Stomach (tissue), 9 donors: Measurements from ENCODE around the gene DPYSL5. TPM values are rescaled to one million over a fixed set of nuclear protein-coding genes. Genes with fewer than 3 reads are reported as not detected.

Experiments used
- DNase-seq, 2 donors: peaks; one replicate each; pipeline versions ENCODE4 v3.0.0 to v3.0.0-alpha.2; 2013 to 2019
- H3K27ac ChIP-seq, 5 donors: fragments of 200-600 bp in 4 of 5; sonication (generic) in 4 of 5; one replicate each; pipeline ENCODE4 v1.5.1; 2013 to 2019; ENCODE audit warnings: mild to moderate bottlenecking in 1 of 5, moderate library complexity in 1 of 5
- H3K27me3 ChIP-seq, 3 donors: fragments of 200-600 bp; sonication (generic); one replicate each; pipeline ENCODE4 v1.5.1; 2017 to 2019; ENCODE audit warnings: mixed run types in 1 of 3
- H3K36me3 ChIP-seq, 4 donors: fragments of 200-600 bp; sonication (generic); 1 replicate in 3 of 4; 2 replicates in 1 of 4; pipeline ENCODE4 v1.5.1; 2016 to 2019
- H3K4me1 ChIP-seq, 4 donors: fragments of 200-600 bp; sonication (generic); one replicate each; pipeline ENCODE4 v1.5.1; 2016 to 2019
- H3K4me3 ChIP-seq, 4 donors: fragments of 200-600 bp; sonication (generic) in 3 of 4; one replicate each; pipeline ENCODE4 v1.5.1; 2016 to 2019; ENCODE audit warnings: mild to moderate bottlenecking in 1 of 4
- H3K9me3 ChIP-seq, 4 donors: fragments of 200-600 bp; sonication (generic); one replicate each; pipeline ENCODE4 v1.5.1; 2016 to 2019
- EP300 ChIP-seq: sonication (generic); formaldehyde crosslinking; IDR thresholded peaks from one replicate; pipeline ENCODE4 v1.6.1; 2017; ENCODE audit warnings: antibody characterized with exemption
- POLR2A ChIP-seq, 4 donors: fragments of 450-650 bp; IDR thresholded peaks; one replicate each; pipeline ENCODE4 v1.6.1; 2016; ENCODE audit warnings: antibody characterized with exemption in 4 of 4, control low read depth in 2 of 4, mild to moderate bottlenecking in 1 of 4, moderate library complexity in 1 of 4
- POLR2AphosphoS5 ChIP-seq, 3 donors: sonication (generic); formaldehyde crosslinking; IDR thresholded peaks; one replicate each; pipeline ENCODE4 v1.6.1; 2016; ENCODE audit warnings: antibody characterized with exemption in 3 of 3
- WGBS, 5 donors: extraction: QIAGEN DNeasy Blood & Tissue Kit in 3 of 5; methylation state at CpG; one replicate each; pipeline versions ENCODE4 v1.1.5 to v1.1.7; 2013 to 2018; 5-methylcytosine and 5-hydroxymethylcytosine counted together
- intact Hi-C: fragments of 100-400 bp; cut with DNase I; formaldehyde crosslinking; loops from one replicate; pipeline ENCODE4 v1.15.1; 2023; ENCODE audit warnings: low total_unique reads
- polyA plus RNA-seq, 3 donors: library from polyadenylated mRNA; stranded (reverse); fragments of 200-250 nt; gene quantifications; one replicate each; pipeline ENCODE4 v1.2.3, GENCODE V29; 2013
- total RNA-seq, 5 donors: library from RNA; depleted of rRNA; stranded (reverse); fragments of >200 nt; gene quantifications; one replicate each; pipeline versions ENCODE4 v1.1.0 to v1.2.3, GENCODE V29; 2014 to 2016
- TF ChIP-seq, protein P1 (sequence below), 7 experiments: fragments of 450-650 bp in 4 of 7; fragments of 200-600 bp in 3 of 7; sonication (generic) in 3 of 7; IDR thresholded peaks; one replicate each; pipeline ENCODE4 v1.5.1; 2016 to 2019; ENCODE audit warnings: antibody characterized with exemption in 7 of 7, control low read depth in 2 of 7, mild to moderate bottlenecking in 1 of 7
- donor health status: healthy with polysubstance abuse.
- donor health status: Bipolar disorder and iron deficiency.
- donor health status: healthy.

DPYSL5 gene
- total and polyA plus RNA-seq, 8 donors, result 0.06 to 0.55 TPM; not detected in 6

DNA sequence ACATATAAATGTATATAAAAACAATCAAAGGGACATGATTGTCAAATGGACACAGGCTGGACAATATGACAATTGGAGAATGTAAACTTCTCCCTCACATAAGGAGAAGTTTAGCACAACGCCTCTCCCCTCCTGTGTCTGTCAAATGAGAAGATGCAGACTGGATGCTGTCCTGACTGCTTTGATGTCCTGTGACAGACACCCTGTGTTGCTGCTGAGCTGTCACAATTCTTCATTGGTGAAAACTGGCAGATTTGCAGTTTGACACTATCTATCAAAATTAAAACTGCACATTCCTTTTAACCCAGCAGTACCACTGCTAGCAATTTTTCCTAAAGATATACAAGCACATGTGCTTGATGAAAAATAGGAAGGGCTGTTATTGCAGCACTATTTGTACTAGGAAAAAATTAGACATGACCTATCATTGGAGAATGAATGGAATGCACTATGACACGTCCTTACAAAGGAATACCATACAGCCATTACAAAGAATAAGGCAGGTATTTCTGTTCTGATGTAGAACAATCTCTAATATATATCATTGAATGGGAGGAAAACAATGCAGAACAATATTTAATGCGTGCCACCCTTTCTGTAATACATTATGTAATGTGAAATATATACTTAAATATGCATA is 12.4 kb downstream of the DPYSL5 start:
- WGBS, 5 donors, result 52 to 74% (median 66%) methylated on average over 3 of the region's 3 CpGs
- intact Hi-C loops, result no loop called here
- no peaks in the 10 kb centered on the region for H3K9me3 ChIP-seq
- no peak for DNase-seq
- no peaks in the 10 kb centered on the region for H3K36me3 ChIP-seq
- peaks cover 0 to 45% (median 28%) of the 10 kb centered on the region in 3 donors for H3K27me3 ChIP-seq
- no peak overlapping the region for H3K4me3 ChIP-seq
- no peaks in the 10 kb centered on the region for H3K4me1 ChIP-seq
- no peak overlapping the region for H3K27ac ChIP-seq
- TF ChIP-seq, protein P1, sequence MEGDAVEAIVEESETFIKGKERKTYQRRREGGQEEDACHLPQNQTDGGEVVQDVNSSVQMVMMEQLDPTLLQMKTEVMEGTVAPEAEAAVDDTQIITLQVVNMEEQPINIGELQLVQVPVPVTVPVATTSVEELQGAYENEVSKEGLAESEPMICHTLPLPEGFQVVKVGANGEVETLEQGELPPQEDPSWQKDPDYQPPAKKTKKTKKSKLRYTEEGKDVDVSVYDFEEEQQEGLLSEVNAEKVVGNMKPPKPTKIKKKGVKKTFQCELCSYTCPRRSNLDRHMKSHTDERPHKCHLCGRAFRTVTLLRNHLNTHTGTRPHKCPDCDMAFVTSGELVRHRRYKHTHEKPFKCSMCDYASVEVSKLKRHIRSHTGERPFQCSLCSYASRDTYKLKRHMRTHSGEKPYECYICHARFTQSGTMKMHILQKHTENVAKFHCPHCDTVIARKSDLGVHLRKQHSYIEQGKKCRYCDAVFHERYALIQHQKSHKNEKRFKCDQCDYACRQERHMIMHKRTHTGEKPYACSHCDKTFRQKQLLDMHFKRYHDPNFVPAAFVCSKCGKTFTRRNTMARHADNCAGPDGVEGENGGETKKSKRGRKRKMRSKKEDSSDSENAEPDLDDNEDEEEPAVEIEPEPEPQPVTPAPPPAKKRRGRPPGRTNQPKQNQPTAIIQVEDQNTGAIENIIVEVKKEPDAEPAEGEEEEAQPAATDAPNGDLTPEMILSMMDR (IDR thresholded peaks at IDR 0.05), result no peak
- TF ChIP-seq POLR2AphosphoS5 (IDR thresholded peaks at IDR 0.05) (no peak), EP300 (no peak), POLR2A (IDR thresholded peaks at IDR 0.05) (no peak)

DNA sequence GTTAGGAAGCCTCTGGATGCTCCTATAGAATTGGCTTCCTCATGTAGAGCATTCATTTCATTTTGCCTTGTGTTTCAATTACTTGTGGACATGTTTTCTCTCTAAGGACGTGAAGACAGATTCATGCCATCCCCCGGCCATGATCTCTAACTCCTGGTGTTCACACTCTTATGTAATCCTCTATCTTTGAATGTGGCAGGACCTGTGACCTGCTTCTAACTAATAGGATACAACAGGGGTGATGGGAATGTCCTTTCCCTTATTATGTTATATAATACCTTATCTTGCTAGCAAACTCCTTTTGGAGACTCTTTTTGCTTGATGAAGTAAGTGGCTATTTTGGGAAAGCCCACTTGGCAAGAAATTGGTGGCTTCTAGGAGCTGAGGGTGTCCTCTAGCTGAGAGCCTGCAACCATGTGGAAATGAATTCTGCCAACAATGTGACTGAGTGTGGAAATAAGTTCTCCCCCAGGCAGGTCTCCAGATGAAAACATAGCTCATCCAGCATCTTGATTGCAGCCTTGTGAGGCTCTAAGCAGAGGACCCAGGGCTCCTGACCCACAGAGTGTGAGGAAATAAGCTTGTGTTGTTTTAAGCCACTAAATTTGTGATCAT is 13.8 kb downstream of the DPYSL5 start:
- TF ChIP-seq POLR2AphosphoS5 (IDR thresholded peaks at IDR 0.05) (no peak), EP300 (no peak), POLR2A (IDR thresholded peaks at IDR 0.05) (no peak)
- TF ChIP-seq, protein P1 (IDR thresholded peaks at IDR 0.05), result no peak
- no peak for DNase-seq
- intact Hi-C loops, result no loop called here
- Histone ChIP-seq H3K4me1 (no peaks in the 10 kb centered on the region), H3K27me3 (peaks cover 0 to 34% (median 25%) of the 10 kb centered on the region in 3 donors), H3K4me3 (no peak overlapping the region), H3K9me3 (no peaks in the 10 kb centered on the region), H3K27ac (no peak overlapping the region), H3K36me3 (no peaks in the 10 kb centered on the region)
- 51 to 81% (median 77%) methylated on average over 2 of the region's 2 CpGs for WGBS, 5 donors

DNA sequence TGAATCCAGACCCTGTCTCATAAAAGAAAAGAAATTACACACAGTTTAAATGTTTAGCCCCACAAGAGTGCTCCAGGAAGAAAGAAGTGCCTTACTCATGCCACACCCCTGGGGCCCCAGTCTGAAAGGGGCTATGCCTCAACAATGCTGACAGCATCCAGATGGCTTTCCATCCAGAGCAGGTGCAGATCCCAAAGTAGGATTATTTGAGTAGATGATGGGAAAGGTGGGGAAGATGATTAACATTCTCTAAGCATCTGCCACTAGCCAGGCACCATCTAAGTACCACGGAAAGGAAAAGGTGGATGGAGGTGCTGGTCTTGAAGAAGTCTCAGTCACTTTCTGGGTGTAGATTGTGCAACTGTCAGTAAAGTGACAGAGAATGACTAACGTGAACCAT is 16.3 kb downstream of the DPYSL5 start:
- Histone ChIP-seq H3K4me1 (no peaks in the 10 kb centered on the region), H3K36me3 (no peaks in the 10 kb centered on the region), H3K27ac (no peak overlapping the region), H3K9me3 (no peaks in the 10 kb centered on the region), H3K27me3 (peaks cover 0 to 23% (median 15%) of the 10 kb centered on the region in 3 donors), H3K4me3 (no peak overlapping the region)
- intact Hi-C loops, result no loop called here
- no peak for DNase-seq
- 72 to 86% (median 84%) methylated on average over 2 of the region's 2 CpGs for WGBS, 5 donors
- TF ChIP-seq POLR2A (IDR thresholded peaks at IDR 0.05) (no peak), POLR2AphosphoS5 (IDR thresholded peaks at IDR 0.05) (no peak), EP300 (no peak)
- TF ChIP-seq, protein P1 (IDR thresholded peaks at IDR 0.05), result no peak

DNA sequence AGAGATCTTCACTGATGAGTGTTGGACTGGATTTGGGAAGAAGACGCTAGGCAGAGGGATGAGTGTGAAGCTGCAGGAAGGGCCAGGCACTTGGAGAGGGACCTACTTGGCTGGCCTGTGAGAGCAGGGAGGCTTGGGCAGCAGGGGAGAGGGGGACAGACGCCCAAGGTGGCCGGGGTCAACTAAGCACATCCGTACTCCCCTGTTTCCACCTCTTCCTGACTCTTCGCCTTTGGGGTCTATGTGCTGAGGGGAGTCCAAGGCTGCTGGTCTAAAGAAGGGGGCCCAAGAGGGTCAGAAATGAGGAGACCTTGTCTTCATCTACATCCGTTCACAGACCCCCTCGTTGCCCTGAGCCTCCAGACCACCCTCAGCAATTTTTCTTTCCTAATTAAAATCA is 16.7 kb downstream of the DPYSL5 start:
- H3K4me1 ChIP-seq, result no peaks in the 10 kb centered on the region
- H3K4me3 ChIP-seq, result no peak overlapping the region
- no peaks in the 10 kb centered on the region for H3K36me3 ChIP-seq
- no peak for DNase-seq
- peaks cover 0 to 24% (median 15%) of the 10 kb centered on the region in 3 donors for H3K27me3 ChIP-seq
- no peak for TF ChIP-seq POLR2AphosphoS5 (IDR thresholded peaks at IDR 0.05)
- TF ChIP-seq, protein P1 (IDR thresholded peaks at IDR 0.05), result no peak
- no peak for TF ChIP-seq EP300
- TF ChIP-seq POLR2A (IDR thresholded peaks at IDR 0.05), result no peak
- 80 to 87% (median 84%) methylated on average over 7 of the region's 7 CpGs for WGBS, 5 donors
- H3K27ac ChIP-seq, result no peak overlapping the region
- no peaks in the 10 kb centered on the region for H3K9me3 ChIP-seq
- intact Hi-C loops, result no loop called here
